DOHH2 (cell line): ENCODE measurements around the gene FAU.

Experiments
- CTCF ChIP-seq: fragments of 200-600 bp; sonication (generic); IDR thresholded peaks from one replicate; pipeline ENCODE4 v1.5.1; 2014; ENCODE audit warnings: antibody characterized with exemption, mild to moderate bottlenecking, low read depth, low read length; ENCODE audit not compliant: poor library complexity, severe bottlenecking
- EZH2phosphoT487 ChIP-seq: fragments of 200-600 bp; sonication (generic); IDR thresholded peaks from 2 replicates; pipeline ENCODE4 v1.6.1; 2017; ENCODE audit warnings: borderline replicate concordance, mild to moderate bottlenecking, antibody characterized with exemption, low read length, moderate library complexity, mixed read lengths

GRCh38 chr11:65151331-65151899, 29.5 kb upstream of the FAU start:
- no peak for TF ChIP-seq CTCF
- TF ChIP-seq EZH2phosphoT487 = no peak
